ENCODE data around the gene CBX3.

GRCh38 chr7:26172048-26172447, 29.5 kb upstream of the CBX3 start:
- no peak for TF ChIP-seq ZNF274 (IDR thresholded peaks at IDR 0.05; ENCODE audit: low read depth, low read length)
- no peak for TF ChIP-seq YY1 (IDR thresholded peaks at IDR 0.05; ENCODE audit: insufficient read depth, insufficient read length)
- no peak for TF ChIP-seq SUZ12 (IDR thresholded peaks at IDR 0.05; ENCODE audit: extremely low read depth, insufficient read depth, insufficient read length)

Data from NT2/D1 (cell line).